ENCODE results near the gene LETM1. TPM values are rescaled to one million over a fixed set of nuclear protein-coding genes. Genes with fewer than 3 reads are reported as not detected.

The LETM1 gene
- total and polyA plus RNA-seq, 2 experiments from 2014 or later = 22.5 to 53.3 TPM

GRCh38 chr4:1771555-1772305 is 84.2 kb downstream of the LETM1 start:
- DNase-seq (ENCODE audit: low read depth in 1 of 2, low spot score in 1 of 2) = no peak
- H3K27ac ChIP-seq = no peak overlapping the region
- no peak for TF ChIP-seq CTCF (IDR thresholded peaks at IDR 0.05; ENCODE audit: low read depth, low read length)
- H3K4me1 ChIP-seq (ENCODE audit: low read depth) = peaks cover 21% of the 10 kb centered on the region
- H3K36me3 ChIP-seq = no peaks in the 10 kb centered on the region
- no peak overlapping the region for H3K4me3 ChIP-seq
- H3K27me3 ChIP-seq = no peaks in the 10 kb centered on the region
- no peaks in the 10 kb centered on the region for H3K9me3 ChIP-seq (ENCODE audit: low read depth)

- no peaks in the 10 kb centered on the region for H3K27me3 ChIP-seq
- no peak for DNase-seq (ENCODE audit: low read depth in 1 of 2, low spot score in 1 of 2)
- no peak for TF ChIP-seq CTCF (IDR thresholded peaks at IDR 0.05; ENCODE audit: low read depth, low read length)
Observed at GRCh38 chr4:1770791-1771231, 85.1 kb downstream of the LETM1 start.

GRCh38 chr4:1770245-1770644 is 85.7 kb downstream of the LETM1 start:
- no peak for DNase-seq (ENCODE audit: low read depth in 1 of 2, low spot score in 1 of 2)
- no peak overlapping the region for H3K4me3 ChIP-seq
- no peaks in the 10 kb centered on the region for H3K9me3 ChIP-seq (ENCODE audit: low read depth)
- no peak overlapping the region for H3K27ac ChIP-seq
- H3K27me3 ChIP-seq = no peaks in the 10 kb centered on the region
- H3K4me1 ChIP-seq (ENCODE audit: low read depth) = peaks cover 24% of the 10 kb centered on the region
- H3K36me3 ChIP-seq = no peaks in the 10 kb centered on the region
- no peak for TF ChIP-seq CTCF (IDR thresholded peaks at IDR 0.05; ENCODE audit: low read depth, low read length)

More at GRCh38 chr4:1770791-1771231, 85.1 kb downstream of the LETM1 start:
- no peak overlapping the region for H3K27ac ChIP-seq
- H3K9me3 ChIP-seq (ENCODE audit: low read depth) = no peaks in the 10 kb centered on the region
- no peaks in the 10 kb centered on the region for H3K36me3 ChIP-seq
- H3K4me1 ChIP-seq (ENCODE audit: low read depth) = peaks cover 24% of the 10 kb centered on the region
- no peak overlapping the region for H3K4me3 ChIP-seq

- Histone ChIP-seq H3K4me1 (ENCODE audit: low read depth) (peaks cover 24% of the 10 kb centered on the region), H3K27me3 (no peaks in the 10 kb centered on the region), H3K9me3 (ENCODE audit: low read depth) (no peaks in the 10 kb centered on the region), H3K27ac (no peak overlapping the region), H3K4me3 (no peak overlapping the region), H3K36me3 (no peaks in the 10 kb centered on the region)
- no peak for DNase-seq (ENCODE audit: low read depth in 1 of 2, low spot score in 1 of 2)
- TF ChIP-seq CTCF (IDR thresholded peaks at IDR 0.05; ENCODE audit: low read depth, low read length) = no peak
Observed at GRCh38 chr4:1769692-1770091, 86.3 kb downstream of the LETM1 start.

GRCh38 chr4:1768367-1769034 is 87.5 kb downstream of the LETM1 start:
- TF ChIP-seq CTCF (IDR thresholded peaks at IDR 0.05; ENCODE audit: low read depth, low read length) = no peak
- Histone ChIP-seq H3K27me3 (no peaks in the 10 kb centered on the region), H3K4me1 (ENCODE audit: low read depth) (peaks cover 24% of the 10 kb centered on the region), H3K4me3 (no peak overlapping the region), H3K27ac (no peak overlapping the region), H3K36me3 (no peaks in the 10 kb centered on the region), H3K9me3 (ENCODE audit: low read depth) (no peaks in the 10 kb centered on the region)
- no peak for DNase-seq (ENCODE audit: low read depth in 1 of 2, low spot score in 1 of 2)
